Airway epithelial cell (primary cell): Measurements from ENCODE around the gene NELFA. TPM values are rescaled to one million over a fixed set of nuclear protein-coding genes. Genes with fewer than 3 reads are reported as not detected.

Experiments
- total RNA-seq: library from RNA; depleted of rRNA; stranded (reverse); fragments of >200 nt; gene quantifications from 2 replicates; pipeline ENCODE4 v1.2.3, GENCODE V29; 2015

The NELFA gene
- total RNA-seq = 30.4 and 33.0 TPM in 2 replicates

DNA sequence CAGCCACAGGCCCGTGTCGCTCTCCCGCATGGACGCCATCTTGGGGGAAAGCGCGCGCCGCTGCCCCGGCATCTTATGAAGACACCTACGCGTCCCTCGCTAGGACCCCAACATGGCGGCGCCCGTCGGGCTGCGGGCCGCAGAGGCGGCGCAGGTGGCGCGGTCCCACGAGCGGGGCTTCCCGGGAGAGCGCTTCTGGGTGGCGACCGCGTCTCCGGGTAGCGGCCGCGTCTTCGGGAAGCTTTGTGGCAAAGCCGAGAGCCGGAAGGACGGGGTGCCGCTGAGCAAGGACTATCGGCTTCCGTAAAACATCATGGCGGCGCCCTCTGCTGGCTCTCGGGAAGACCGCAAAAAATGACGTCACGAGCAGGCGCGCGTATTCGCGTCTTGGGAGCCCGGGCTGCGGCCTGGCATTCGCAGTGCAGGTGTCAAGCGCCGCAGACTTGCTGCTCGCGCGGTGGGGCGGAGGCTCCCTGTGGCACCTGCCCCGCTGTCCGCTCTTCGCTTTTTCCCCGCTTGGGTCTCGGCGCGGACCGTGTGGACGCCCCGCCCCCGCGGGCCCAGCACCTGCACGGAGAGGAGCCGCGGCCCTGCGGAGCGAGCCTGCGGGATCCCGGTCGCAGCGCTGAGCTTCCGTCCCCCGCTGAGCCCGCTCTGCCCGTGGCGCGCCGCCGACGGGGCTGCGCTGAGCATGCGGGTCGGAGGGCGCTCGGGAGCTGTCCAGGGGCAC, at the start of gene NELFA:
TSS of gene NELFA (minus strand) at position 54 of the 730 bp plus-strand sequence. CDS start at position 39, 15 bp downstream.

Other genes with a start within 250 kb of the NELFA start
- gene FGFR3, start 215.7 kb downstream of the NELFA start, total RNA-seq = 120 TPM in 2 replicates
- 73.7 and 76.5 TPM in 2 replicates for gene LETM1, start 152.8 kb downstream of the NELFA start, total RNA-seq
- 40.8 and 48.2 TPM in 2 replicates for gene NSD2, start 137.6 kb downstream of the NELFA start, total RNA-seq
- not detected in 2 replicates for gene NAT8L, start 50.4 kb upstream of the NELFA start, total RNA-seq
- gene HAUS3, start 233.1 kb upstream of the NELFA start, total RNA-seq = 6.1 and 9.8 TPM in 2 replicates
- 0.37 and 1.1 TPM in 2 replicates for gene POLN, start 233.1 kb upstream of the NELFA start, total RNA-seq